ENCODE results near the gene SGCB. TPM values are rescaled to one million over a fixed set of nuclear protein-coding genes. Genes with fewer than 3 reads are reported as not detected.

SGCB gene
- total RNA-seq, 1 donor from 2014 or later = 51.8 TPM

- no peak overlapping the region for H3K4me3 Mint-ChIP-seq
- Histone ChIP-seq H3K36me3 (peaks cover 8% of the 10 kb centered on the region), H3K27me3 (no peaks in the 10 kb centered on the region), H3F3A (ENCODE audit: low read depth) (peaks cover 52% of the 10 kb centered on the region), H3K4me2 (no peak overlapping the region), H3K9me3 (ENCODE audit: low read depth) (no peaks in the 10 kb centered on the region), H3K27ac (no peak overlapping the region), H3K4me3 (no peak overlapping the region), H3K4me1 (peaks cover 18% of the 10 kb centered on the region), H4K20me1 (ENCODE audit: low read depth) (no peaks in the 10 kb centered on the region), H3K9ac (no peak overlapping the region), H2AFZ (replicated peaks) (no peak overlapping the region), H3K79me2 (ENCODE audit: low read depth) (no peaks in the 10 kb centered on the region)
- no peaks in the 10 kb centered on the region for H3K9me3 Mint-ChIP-seq
- TF ChIP-seq EZH2phosphoT487 (IDR thresholded peaks at IDR 0.05) (no peak), CTCF (IDR thresholded peaks at IDR 0.05) (no peak), EZH2 (IDR thresholded peaks at IDR 0.05) (no peak)
- peaks cover 4% of the 10 kb centered on the region for H3K27me3 Mint-ChIP-seq (ENCODE audit: insufficient read depth, low read depth)
- no peak for DNase-seq (ENCODE audit: low spot score)
- H3K4me1 Mint-ChIP-seq = no peaks in the 10 kb centered on the region
- peaks cover 5% of the 10 kb centered on the region for H3K36me3 Mint-ChIP-seq
- H3K27ac Mint-ChIP-seq = no peak overlapping the region
Measured at GRCh38 chr4:52016981-52017380, 21.1 kb downstream of the SGCB start.

GRCh38 chr4:52015366-52015765 is 22.7 kb downstream of the SGCB start:
- H3K4me3 Mint-ChIP-seq = no peak overlapping the region
- Histone ChIP-seq H3K27me3 (no peaks in the 10 kb centered on the region), H2AFZ (replicated peaks) (peak overlapping the region; percentile 15), H3K36me3 (peaks cover 6% of the 10 kb centered on the region), H3F3A (ENCODE audit: low read depth) (peaks cover 37% of the 10 kb centered on the region), H3K4me1 (peaks cover 18% of the 10 kb centered on the region), H3K9ac (no peak overlapping the region), H3K9me3 (ENCODE audit: low read depth) (no peaks in the 10 kb centered on the region), H3K4me2 (peak overlapping the region; percentile 9), H3K4me3 (no peak overlapping the region), H3K79me2 (ENCODE audit: low read depth) (no peaks in the 10 kb centered on the region), H3K27ac (peak overlapping the region; percentile 57), H4K20me1 (ENCODE audit: low read depth) (no peaks in the 10 kb centered on the region)
- peak; percentile 69 for DNase-seq (ENCODE audit: low spot score)
- TF ChIP-seq EZH2 (IDR thresholded peaks at IDR 0.05) = no peak
- TF ChIP-seq EZH2phosphoT487 (IDR thresholded peaks at IDR 0.05) = no peak
- peak; percentile 59 for TF ChIP-seq CTCF (IDR thresholded peaks at IDR 0.05)
- peaks cover 4% of the 10 kb centered on the region for H3K36me3 Mint-ChIP-seq
- H3K9me3 Mint-ChIP-seq = no peaks in the 10 kb centered on the region
- peaks cover 4% of the 10 kb centered on the region for H3K27me3 Mint-ChIP-seq (ENCODE audit: insufficient read depth, low read depth)
- H3K27ac Mint-ChIP-seq = no peak overlapping the region
- H3K4me1 Mint-ChIP-seq = no peaks in the 10 kb centered on the region

- no peaks in the 10 kb centered on the region for H3K9me3 ChIP-seq (ENCODE audit: low read depth)
- H3F3A ChIP-seq (ENCODE audit: low read depth) = peaks cover 32% of the 10 kb centered on the region
- Mint-ChIP-seq H3K4me3 (no peak overlapping the region), H3K9me3 (no peaks in the 10 kb centered on the region), H3K36me3 (peaks cover 4% of the 10 kb centered on the region), H3K4me1 (no peaks in the 10 kb centered on the region), H3K27me3 (ENCODE audit: insufficient read depth, low read depth) (peaks cover 4% of the 10 kb centered on the region), H3K27ac (no peak overlapping the region)
- DNase-seq (ENCODE audit: low spot score) = peak; percentile 9
- peaks cover 6% of the 10 kb centered on the region for H3K36me3 ChIP-seq
- peak overlapping the region; percentile 57 for H3K27ac ChIP-seq
- TF ChIP-seq CTCF (IDR thresholded peaks at IDR 0.05) = no peak
- TF ChIP-seq EZH2 (IDR thresholded peaks at IDR 0.05) = no peak
- TF ChIP-seq EZH2phosphoT487 (IDR thresholded peaks at IDR 0.05) = no peak
- H3K27me3 ChIP-seq = no peaks in the 10 kb centered on the region
- no peak overlapping the region for H3K4me3 ChIP-seq
- H3K79me2 ChIP-seq (ENCODE audit: low read depth) = no peaks in the 10 kb centered on the region
- peak overlapping the region; percentile 15 for H2AFZ ChIP-seq (replicated peaks)
- peak overlapping the region; percentile 9 for H3K4me2 ChIP-seq
- no peak overlapping the region for H3K9ac ChIP-seq
- peaks cover 18% of the 10 kb centered on the region for H3K4me1 ChIP-seq
- no peaks in the 10 kb centered on the region for H4K20me1 ChIP-seq (ENCODE audit: low read depth)
Measured at GRCh38 chr4:52014903-52015302, 23.2 kb downstream of the SGCB start.

All from neural progenitor cell (in vitro differentiated cells).